ENCODE results near the gene GLTP.

Gene GLTP

DNA sequence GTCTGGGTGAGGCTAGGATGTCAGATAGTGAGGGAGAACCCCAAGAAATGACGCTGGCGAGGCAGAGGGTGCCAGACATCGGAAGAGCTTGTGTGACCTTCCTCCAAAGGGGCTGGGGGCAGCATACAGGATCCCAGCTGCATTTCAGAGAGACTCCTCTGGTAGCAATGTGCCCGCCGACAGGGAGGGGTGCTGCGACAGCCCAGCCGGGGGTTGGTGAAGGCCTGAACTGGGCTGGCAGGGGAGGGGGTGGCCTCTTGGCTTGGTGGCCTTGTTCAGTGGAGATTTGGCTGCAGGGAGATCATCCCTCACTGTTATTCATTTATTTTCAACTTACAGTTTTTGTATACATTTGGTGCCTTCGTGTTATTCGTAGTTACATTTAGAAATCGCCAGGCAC lies 25.0 kb upstream of the GLTP start:
- Histone ChIP-seq H3K9ac (ENCODE audit: low read length) (no peak overlapping the region), H3F3A (ENCODE audit: insufficient read depth) (no peaks in the 10 kb centered on the region), H3K27me3 (ENCODE audit: low read length) (no peaks in the 10 kb centered on the region), H3K9me3 (ENCODE audit: insufficient read depth, low read length) (no peaks in the 10 kb centered on the region), H3K27ac (ENCODE audit: low read depth, low read length) (no peak overlapping the region), H3K36me3 (ENCODE audit: low read length) (no peaks in the 10 kb centered on the region), H3K4me3 (ENCODE audit: insufficient read depth, low read length, poor library complexity, severe bottlenecking) (no peak overlapping the region), H3K9me2 (replicated peaks; ENCODE audit: insufficient read depth, low read length) (no peaks in the 10 kb centered on the region), H4K20me1 (ENCODE audit: low read depth, low read length) (no peaks in the 10 kb centered on the region), H3K79me2 (ENCODE audit: insufficient read depth, low read length) (peaks cover 20% of the 10 kb centered on the region), H3K4me2 (ENCODE audit: low read depth, low read length, poor library complexity, severe bottlenecking) (no peak overlapping the region), H2AFZ (ENCODE audit: low read depth, low read length, severe bottlenecking) (no peak overlapping the region)
- no peak for TF ChIP-seq EZH2phosphoT487 (conservative IDR thresholded peaks at IDR 0.05; ENCODE audit: low read length)
- TF ChIP-seq, protein P1, sequence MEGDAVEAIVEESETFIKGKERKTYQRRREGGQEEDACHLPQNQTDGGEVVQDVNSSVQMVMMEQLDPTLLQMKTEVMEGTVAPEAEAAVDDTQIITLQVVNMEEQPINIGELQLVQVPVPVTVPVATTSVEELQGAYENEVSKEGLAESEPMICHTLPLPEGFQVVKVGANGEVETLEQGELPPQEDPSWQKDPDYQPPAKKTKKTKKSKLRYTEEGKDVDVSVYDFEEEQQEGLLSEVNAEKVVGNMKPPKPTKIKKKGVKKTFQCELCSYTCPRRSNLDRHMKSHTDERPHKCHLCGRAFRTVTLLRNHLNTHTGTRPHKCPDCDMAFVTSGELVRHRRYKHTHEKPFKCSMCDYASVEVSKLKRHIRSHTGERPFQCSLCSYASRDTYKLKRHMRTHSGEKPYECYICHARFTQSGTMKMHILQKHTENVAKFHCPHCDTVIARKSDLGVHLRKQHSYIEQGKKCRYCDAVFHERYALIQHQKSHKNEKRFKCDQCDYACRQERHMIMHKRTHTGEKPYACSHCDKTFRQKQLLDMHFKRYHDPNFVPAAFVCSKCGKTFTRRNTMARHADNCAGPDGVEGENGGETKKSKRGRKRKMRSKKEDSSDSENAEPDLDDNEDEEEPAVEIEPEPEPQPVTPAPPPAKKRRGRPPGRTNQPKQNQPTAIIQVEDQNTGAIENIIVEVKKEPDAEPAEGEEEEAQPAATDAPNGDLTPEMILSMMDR (IDR thresholded peaks at IDR 0.05; ENCODE audit: insufficient read depth, low read length, poor library complexity, severe bottlenecking) = no peak

DNA sequence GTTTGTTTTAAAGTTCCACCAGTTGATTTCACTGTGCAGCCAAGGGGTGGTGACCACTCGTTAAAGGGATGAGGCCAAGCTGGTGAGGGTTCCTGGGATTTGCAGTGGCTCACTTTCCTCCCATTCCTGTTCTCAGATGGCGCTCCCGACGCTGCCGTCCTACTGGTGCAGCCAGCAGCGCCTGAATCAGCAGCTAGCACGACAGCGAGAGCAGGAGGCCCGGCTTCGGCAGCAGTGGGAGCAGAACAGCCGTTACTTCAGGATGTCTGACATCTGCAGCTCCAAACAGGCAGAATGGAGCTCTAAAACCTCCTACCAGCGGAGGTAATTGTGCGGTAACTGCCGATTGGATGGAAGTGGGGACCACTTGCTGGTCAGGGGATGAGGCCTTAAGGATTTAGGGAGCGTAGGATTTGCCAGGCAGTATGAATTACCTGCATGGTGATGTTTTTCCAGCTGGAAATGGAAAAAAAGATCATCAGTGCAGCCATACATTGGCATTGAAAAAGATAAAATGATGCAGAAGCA lies 22.6 kb upstream of the GLTP start:
- no peak overlapping the region for H3K27ac ChIP-seq (ENCODE audit: low read depth, low read length)
- peaks cover 22% of the 10 kb centered on the region for H3K79me2 ChIP-seq (ENCODE audit: insufficient read depth, low read length)
- no peaks in the 10 kb centered on the region for H3K36me3 ChIP-seq (ENCODE audit: low read length)
- no peak overlapping the region for H3K9ac ChIP-seq (ENCODE audit: low read length)
- H3K9me3 ChIP-seq (ENCODE audit: insufficient read depth, low read length) = no peaks in the 10 kb centered on the region
- TF ChIP-seq, protein P1 (IDR thresholded peaks at IDR 0.05; ENCODE audit: insufficient read depth, low read length, poor library complexity, severe bottlenecking) = no peak
- TF ChIP-seq EZH2phosphoT487 (conservative IDR thresholded peaks at IDR 0.05; ENCODE audit: low read length) = no peak
- no peak overlapping the region for H3K4me3 ChIP-seq (ENCODE audit: insufficient read depth, low read length, poor library complexity, severe bottlenecking)
- H3F3A ChIP-seq (ENCODE audit: insufficient read depth) = no peaks in the 10 kb centered on the region
- no peaks in the 10 kb centered on the region for H3K9me2 ChIP-seq (replicated peaks; ENCODE audit: insufficient read depth, low read length)
- no peak overlapping the region for H2AFZ ChIP-seq (ENCODE audit: low read depth, low read length, severe bottlenecking)
- H3K4me2 ChIP-seq (ENCODE audit: low read depth, low read length, poor library complexity, severe bottlenecking) = no peak overlapping the region
- no peaks in the 10 kb centered on the region for H4K20me1 ChIP-seq (ENCODE audit: low read depth, low read length)
- H3K27me3 ChIP-seq (ENCODE audit: low read length) = no peaks in the 10 kb centered on the region

DNA sequence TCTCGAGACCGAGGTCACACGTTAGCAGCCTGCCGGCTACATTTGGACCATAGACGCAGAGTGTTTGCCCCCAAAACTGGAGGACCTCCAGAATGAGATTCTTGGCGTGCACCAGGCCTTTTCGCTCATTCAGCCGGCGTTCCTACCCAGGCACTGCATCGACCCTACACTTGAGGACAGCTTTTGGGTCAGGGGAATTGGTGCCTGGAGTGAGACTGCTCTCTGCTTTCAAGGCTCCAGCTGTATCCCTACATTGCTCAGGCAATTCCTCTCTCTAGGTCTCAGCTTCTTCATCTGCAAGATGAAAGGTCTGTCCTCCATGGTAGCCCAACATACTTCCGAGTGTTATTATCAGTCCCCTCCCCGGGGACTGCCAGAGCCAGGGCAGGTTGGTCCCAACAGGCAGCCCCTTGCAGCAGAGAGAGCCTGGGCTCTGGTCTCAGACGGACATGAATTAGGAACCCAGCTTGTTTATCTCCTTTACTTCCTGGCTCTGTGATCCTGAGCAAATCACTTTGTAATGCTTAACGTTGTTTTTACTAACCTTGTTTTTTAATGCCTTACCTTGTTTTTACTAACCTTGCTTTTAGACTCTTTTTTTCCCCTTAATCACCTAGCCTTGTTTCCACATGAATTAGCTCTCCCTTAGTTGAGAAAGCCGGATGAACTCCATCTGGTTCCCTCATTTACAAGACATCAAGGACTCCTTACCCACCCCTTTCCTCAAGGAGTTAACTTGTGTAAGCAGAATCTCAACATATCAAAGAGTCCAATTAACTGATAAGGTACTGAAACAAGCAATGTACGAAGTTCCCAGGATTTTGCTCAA lies 20.6 kb upstream of the GLTP start:
- Histone ChIP-seq H4K20me1 (ENCODE audit: low read depth, low read length) (no peaks in the 10 kb centered on the region), H3K36me3 (ENCODE audit: low read length) (no peaks in the 10 kb centered on the region), H3K4me2 (ENCODE audit: low read depth, low read length, poor library complexity, severe bottlenecking) (peak overlapping the region; percentile 82), H3K9ac (ENCODE audit: low read length) (peak overlapping the region; percentile 80), H3K9me2 (replicated peaks; ENCODE audit: insufficient read depth, low read length) (no peaks in the 10 kb centered on the region), H3K27me3 (ENCODE audit: low read length) (no peaks in the 10 kb centered on the region), H3K79me2 (ENCODE audit: insufficient read depth, low read length) (peaks cover 22% of the 10 kb centered on the region), H2AFZ (ENCODE audit: low read depth, low read length, severe bottlenecking) (peak overlapping the region; percentile 83), H3F3A (ENCODE audit: insufficient read depth) (no peaks in the 10 kb centered on the region), H3K4me3 (ENCODE audit: insufficient read depth, low read length, poor library complexity, severe bottlenecking) (peak overlapping the region; percentile 75), H3K27ac (ENCODE audit: low read depth, low read length) (peak overlapping the region; percentile 20), H3K9me3 (ENCODE audit: insufficient read depth, low read length) (no peaks in the 10 kb centered on the region)
- TF ChIP-seq, protein P1 (IDR thresholded peaks at IDR 0.05; ENCODE audit: insufficient read depth, low read length, poor library complexity, severe bottlenecking) = no peak
- no peak for TF ChIP-seq EZH2phosphoT487 (conservative IDR thresholded peaks at IDR 0.05; ENCODE audit: low read length)
